B cell (primary cell): Measurements from ENCODE around the gene MAB21L4. TPM values are rescaled to one million over a fixed set of nuclear protein-coding genes. Genes with fewer than 3 reads are reported as not detected.

ENCODE experiments used
- ATAC-seq: fragments of 200-7000 bp; cut with Tn5 transposase; one replicate; pipeline ENCODE4 v1.10.0; 2021; ENCODE audit warnings: low read depth, mild to moderate bottlenecking, moderate number of reproducible peaks, moderate library complexity
- CTCF ChIA-PET: fragments of 350-600 bp; sonication (Branson Sonifier 250); formaldehyde crosslinking; loops from one replicate; lab custom pipeline; 2021; ENCODE audit warnings: antibody characterized with exemption, inconsistent platforms; lab: Charles Lee
- POLR2A ChIA-PET: fragments of 350-600 bp; sonication (Branson Sonifier 250); formaldehyde crosslinking; loops from one replicate; lab custom pipeline; 2021; ENCODE audit warnings: antibody characterized with exemption; lab: Charles Lee
- DNase-seq: peaks from one replicate; pipeline ENCODE4 v3.0.0; 2013
- H2AFZ ChIP-seq: 2 replicates; pipeline ENCODE4 v1.6.1; 2012; ENCODE audit warnings: mild to moderate bottlenecking, low read depth, low read length; ENCODE audit not compliant: insufficient read depth, poor library complexity, severe bottlenecking
- H3K27ac ChIP-seq, 2 donors: 1 replicate in 1 of 2; 2 replicates in 1 of 2; pipeline ENCODE4 v1.5.1; 2012 to 2013; ENCODE audit warnings: low read length in 2 of 2, mild to moderate bottlenecking in 2 of 2, moderate library complexity in 1 of 2
- H3K27me3 ChIP-seq, 4 experiments: fragments of 200-600 bp in 1 of 4; sonication (generic) in 1 of 4; replicated peaks in 1 of 4; 1 replicate in 2 of 4; 2 replicates in 2 of 4; pipeline versions ENCODE4 v1.6.1 to v1.7.0; 2013 to 2016; ENCODE audit warnings: low read length in 3 of 4, mild to moderate bottlenecking in 2 of 4, mixed read lengths in 1 of 4, moderate library complexity in 1 of 4; ENCODE audit not compliant: insufficient read depth in 4 of 4, control insufficient read depth in 3 of 4; ENCODE audit errors: control extremely low read depth in 1 of 4
- H3K36me3 ChIP-seq, 2 experiments: replicated peaks in 1 of 2; 1 replicate in 1 of 2; 2 replicates in 1 of 2; pipeline versions ENCODE4 v1.6.1 to v1.7.1; 2013; ENCODE audit warnings: low read length in 1 of 2; ENCODE audit not compliant: insufficient read depth in 2 of 2, control insufficient read depth in 1 of 2; ENCODE audit errors: control extremely low read depth in 1 of 2, extremely low read depth in 1 of 2
- H3K4me1 ChIP-seq, 2 donors: fragments of 200-600 bp in 1 of 2; sonication (generic) in 1 of 2; 1 replicate in 1 of 2; 2 replicates in 1 of 2; pipeline versions ENCODE4 v1.5.1 to v1.6.1; 2013 to 2017; ENCODE audit warnings: low read length in 2 of 2; ENCODE audit not compliant: control insufficient read depth in 2 of 2, insufficient read depth in 2 of 2
- H3K4me2 ChIP-seq: replicated peaks from 2 replicates; pipeline ENCODE3; 2012; ENCODE audit warnings: mild to moderate bottlenecking, low read depth, low read length; ENCODE audit not compliant: poor library complexity, severe bottlenecking
- H3K4me3 ChIP-seq, 5 experiments: fragments of 200-600 bp in 1 of 5; sonication (generic) in 1 of 5; 1 replicate in 3 of 5; 2 replicates in 2 of 5; pipeline versions ENCODE4 v1.5.1 to v1.7.0; 2011 to 2016; ENCODE audit warnings: low read length in 4 of 5, mild to moderate bottlenecking in 4 of 5, low read depth in 2 of 5, control low read depth in 1 of 5, moderate library complexity in 1 of 5; ENCODE audit not compliant: insufficient read depth in 1 of 5; ENCODE audit errors: control extremely low read depth in 1 of 5, extremely low read depth in 1 of 5
- H3K79me2 ChIP-seq: fragments of 200-600 bp; sonication (generic); one replicate; pipeline ENCODE4 v1.6.0; 2016; ENCODE audit warnings: low read length; ENCODE audit not compliant: control insufficient read depth, insufficient read depth
- H3K9ac ChIP-seq: fragments of 200-600 bp; sonication (generic); 2 replicates; pipeline ENCODE4 v1.6.1; 2017; ENCODE audit warnings: mild to moderate bottlenecking, low read length, moderate library complexity
- H3K9me3 ChIP-seq, 3 donors: one replicate each; pipeline versions ENCODE4 v1.6.1 to v1.7.1; 2013; ENCODE audit warnings: low read length in 2 of 3; ENCODE audit not compliant: control insufficient read depth in 2 of 3, insufficient read depth in 1 of 3; ENCODE audit errors: control extremely low read depth in 1 of 3
- H4K20me1 ChIP-seq: 2 replicates; pipeline ENCODE4 v1.6.0; 2012; ENCODE audit warnings: mild to moderate bottlenecking, low read length; ENCODE audit not compliant: insufficient read depth, control insufficient read depth, poor library complexity, severe bottlenecking
- H3K27ac Mint-ChIP-seq: one replicate; pipeline ENCODE4 v1.8.0; 2021; ENCODE audit warnings: mixed read lengths
- H3K27me3 Mint-ChIP-seq: one replicate; pipeline ENCODE4 v1.8.0; 2021; ENCODE audit warnings: mixed read lengths
- H3K4me1 Mint-ChIP-seq: one replicate; pipeline ENCODE4 v1.8.0; 2021; ENCODE audit warnings: mixed read lengths
- H3K4me3 Mint-ChIP-seq: one replicate; pipeline ENCODE4 v1.8.0; 2021; ENCODE audit warnings: mixed read lengths
- H3K9me3 Mint-ChIP-seq: one replicate; pipeline ENCODE4 v1.8.0; 2022; ENCODE audit warnings: mixed read lengths; ENCODE audit not compliant: insufficient read depth
- EZH2 ChIP-seq: IDR thresholded peaks from 2 replicates; pipeline ENCODE4 v1.6.1; 2012; ENCODE audit warnings: borderline replicate concordance, low read depth, mild to moderate bottlenecking, moderate library complexity, low read length; ENCODE audit not compliant: insufficient read depth, poor library complexity, severe bottlenecking
- WGBS: methylation state at CpG from one replicate; pipeline ENCODE4 v1.1.5; 2013; ENCODE audit warnings: missing lambda C conversion rate; ENCODE audit not compliant: insufficient coverage; 5-methylcytosine and 5-hydroxymethylcytosine counted together
- intact Hi-C: fragments of 100-400 bp; cut with micrococcal nuclease; formaldehyde crosslinking; loops from one replicate; pipeline ENCODE4 v1.10.0; 2022
- polyA plus RNA-seq: library from polyadenylated mRNA; depleted of rRNA; stranded (reverse); fragments of >200 nt; gene quantifications from 2 replicates; pipeline ENCODE4 v1.2.3, GENCODE V29; 2012
- total RNA-seq, 2 donors: library from RNA; stranded (reverse); fragments of 120-200 nt in 1 of 2; gene quantifications; 1 replicate in 1 of 2; 2 replicates in 1 of 2; pipeline versions ENCODE4 v1.2.3 to v1.2.4, GENCODE V29; 2013 to 2022
- TF ChIP-seq, protein P1 (sequence below): fragments of 200-600 bp; IDR thresholded peaks from one replicate; pipeline ENCODE4 v1.8.0; 2022; ENCODE audit warnings: antibody characterized with exemption, mild to moderate bottlenecking

The MAB21L4 gene
- total and polyA plus RNA-seq, 2 donors (not counting 1 experiment from before 2014, with no cell fraction given), result not detected

GRCh38 chr2:240934701-240935102 is 38.7 kb upstream of the MAB21L4 start:
- no peak overlapping the region for H2AFZ ChIP-seq
- peaks cover 0 to 12% (median 0%) of the 10 kb centered on the region in 3 donors for H3K9me3 ChIP-seq
- peaks cover 0 to 2% (median 0%) of the 10 kb centered on the region in 4 experiments for H3K27me3 ChIP-seq
- no peak overlapping the region for H3K9ac ChIP-seq
- POLR2A ChIA-PET, result interaction anchor here (0.6 kb wide), 1 partner anchor 278 kb away, joined by 4 read pairs; no protein-coding TSS in a partner anchor
- H3K27ac Mint-ChIP-seq, result no peak overlapping the region
- H3K27me3 Mint-ChIP-seq, result peaks cover 12% of the 10 kb centered on the region
- H3K79me2 ChIP-seq, result no peaks in the 10 kb centered on the region
- no peaks in the 10 kb centered on the region for H3K4me1 Mint-ChIP-seq
- H3K9me3 Mint-ChIP-seq, result peaks cover 10% of the 10 kb centered on the region
- WGBS, result 95% methylated on average over 12 of the region's 12 CpGs
- H3K4me3 Mint-ChIP-seq, result no peak overlapping the region
- H3K4me2 ChIP-seq, result no peak overlapping the region
- no peaks in the 10 kb centered on the region for H4K20me1 ChIP-seq
- TF ChIP-seq, protein P1, sequence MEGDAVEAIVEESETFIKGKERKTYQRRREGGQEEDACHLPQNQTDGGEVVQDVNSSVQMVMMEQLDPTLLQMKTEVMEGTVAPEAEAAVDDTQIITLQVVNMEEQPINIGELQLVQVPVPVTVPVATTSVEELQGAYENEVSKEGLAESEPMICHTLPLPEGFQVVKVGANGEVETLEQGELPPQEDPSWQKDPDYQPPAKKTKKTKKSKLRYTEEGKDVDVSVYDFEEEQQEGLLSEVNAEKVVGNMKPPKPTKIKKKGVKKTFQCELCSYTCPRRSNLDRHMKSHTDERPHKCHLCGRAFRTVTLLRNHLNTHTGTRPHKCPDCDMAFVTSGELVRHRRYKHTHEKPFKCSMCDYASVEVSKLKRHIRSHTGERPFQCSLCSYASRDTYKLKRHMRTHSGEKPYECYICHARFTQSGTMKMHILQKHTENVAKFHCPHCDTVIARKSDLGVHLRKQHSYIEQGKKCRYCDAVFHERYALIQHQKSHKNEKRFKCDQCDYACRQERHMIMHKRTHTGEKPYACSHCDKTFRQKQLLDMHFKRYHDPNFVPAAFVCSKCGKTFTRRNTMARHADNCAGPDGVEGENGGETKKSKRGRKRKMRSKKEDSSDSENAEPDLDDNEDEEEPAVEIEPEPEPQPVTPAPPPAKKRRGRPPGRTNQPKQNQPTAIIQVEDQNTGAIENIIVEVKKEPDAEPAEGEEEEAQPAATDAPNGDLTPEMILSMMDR, result no peak
- TF ChIP-seq EZH2, result no peak
- DNase-seq, result no peak
- H3K4me3 ChIP-seq, result no peak overlapping the region
- intact Hi-C loops, result no loop called here
- H3K27ac ChIP-seq, result no peak overlapping the region
- CTCF ChIA-PET, result no interaction called here
- ATAC-seq, result no peak
- no peaks in the 10 kb centered on the region for H3K36me3 ChIP-seq
- no peaks in the 10 kb centered on the region for H3K4me1 ChIP-seq

DNA sequence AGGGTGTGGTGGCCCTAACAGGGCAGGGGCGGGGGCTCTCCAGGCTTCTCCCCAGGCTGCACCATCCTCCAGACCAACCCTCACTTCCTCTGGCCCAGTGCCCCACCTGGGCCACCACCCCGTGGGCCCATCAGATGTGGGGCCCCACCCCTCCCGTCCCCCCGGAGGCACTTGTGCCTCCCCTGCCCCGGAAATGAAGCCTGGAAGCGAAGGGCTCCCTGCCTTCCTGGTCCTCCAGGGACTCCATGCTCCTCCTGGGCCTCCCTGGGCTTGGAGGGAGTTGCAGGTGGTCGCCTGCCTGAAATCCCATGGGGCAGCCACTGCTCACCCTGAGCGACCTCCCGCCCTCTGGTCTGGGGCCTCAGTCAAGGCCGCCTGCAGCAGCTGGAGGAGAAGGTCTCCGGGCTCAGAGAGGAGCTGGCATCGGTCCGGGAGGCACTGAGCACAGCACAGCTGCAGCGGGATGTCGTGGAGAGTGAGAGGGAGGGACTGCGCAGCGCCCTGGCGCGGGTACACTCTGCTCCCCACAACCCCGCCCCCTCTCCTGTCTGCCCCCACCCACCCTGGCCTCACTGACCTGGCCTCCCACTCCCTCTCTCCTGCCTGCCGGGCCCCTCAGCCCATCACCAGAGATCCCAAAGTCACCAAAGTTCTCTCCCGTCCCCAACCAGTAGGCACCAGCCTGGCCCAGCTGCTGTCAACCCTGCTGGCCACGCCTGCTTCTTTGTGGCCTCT is 38.2 kb upstream of the MAB21L4 start:
- Histone ChIP-seq H4K20me1 (no peaks in the 10 kb centered on the region), H3K36me3 (no peaks in the 10 kb centered on the region), H3K9ac (no peak overlapping the region), H3K4me3 (no peak overlapping the region), H2AFZ (no peak overlapping the region), H3K4me1 (no peaks in the 10 kb centered on the region), H3K27me3 (peaks cover 0 to 2% (median 0%) of the 10 kb centered on the region in 4 experiments), H3K27ac (no peak overlapping the region), H3K9me3 (peaks cover 0 to 12% (median 0%) of the 10 kb centered on the region in 3 donors), H3K4me2 (no peak overlapping the region), H3K79me2 (no peaks in the 10 kb centered on the region)
- no peaks in the 10 kb centered on the region for H3K4me1 Mint-ChIP-seq
- intact Hi-C loops, result no loop called here
- ChIA-PET POLR2A (interaction anchor here (0.6 kb wide), 1 partner anchor 278 kb away, joined by 4 read pairs; no protein-coding TSS in a partner anchor), CTCF (no interaction called here)
- no peak overlapping the region for H3K27ac Mint-ChIP-seq
- H3K9me3 Mint-ChIP-seq, result peaks cover 10% of the 10 kb centered on the region
- no peak for TF ChIP-seq EZH2
- TF ChIP-seq, protein P1, result no peak
- ATAC-seq (no peak), DNase-seq (no peak)
- H3K4me3 Mint-ChIP-seq, result no peak overlapping the region
- H3K27me3 Mint-ChIP-seq, result peaks cover 12% of the 10 kb centered on the region
- WGBS, result 81% methylated on average over 21 of the region's 23 CpGs
